HL-60/S4 treated with phorbol 12-myristate 13-acetate at 8.2 ng/mL for 4 days and 3 days (cell line): ENCODE results near the gene ENTPD2.

Source experiments
- in situ Hi-C: fragments of 300-500 bp; cut with MboI; formaldehyde crosslinking; loops from 2 replicates; pipeline ENCODE4 v1.15.0; 2022; ENCODE audit warnings: low sequenced_read_pairs

ENTPD2 gene

DNA sequence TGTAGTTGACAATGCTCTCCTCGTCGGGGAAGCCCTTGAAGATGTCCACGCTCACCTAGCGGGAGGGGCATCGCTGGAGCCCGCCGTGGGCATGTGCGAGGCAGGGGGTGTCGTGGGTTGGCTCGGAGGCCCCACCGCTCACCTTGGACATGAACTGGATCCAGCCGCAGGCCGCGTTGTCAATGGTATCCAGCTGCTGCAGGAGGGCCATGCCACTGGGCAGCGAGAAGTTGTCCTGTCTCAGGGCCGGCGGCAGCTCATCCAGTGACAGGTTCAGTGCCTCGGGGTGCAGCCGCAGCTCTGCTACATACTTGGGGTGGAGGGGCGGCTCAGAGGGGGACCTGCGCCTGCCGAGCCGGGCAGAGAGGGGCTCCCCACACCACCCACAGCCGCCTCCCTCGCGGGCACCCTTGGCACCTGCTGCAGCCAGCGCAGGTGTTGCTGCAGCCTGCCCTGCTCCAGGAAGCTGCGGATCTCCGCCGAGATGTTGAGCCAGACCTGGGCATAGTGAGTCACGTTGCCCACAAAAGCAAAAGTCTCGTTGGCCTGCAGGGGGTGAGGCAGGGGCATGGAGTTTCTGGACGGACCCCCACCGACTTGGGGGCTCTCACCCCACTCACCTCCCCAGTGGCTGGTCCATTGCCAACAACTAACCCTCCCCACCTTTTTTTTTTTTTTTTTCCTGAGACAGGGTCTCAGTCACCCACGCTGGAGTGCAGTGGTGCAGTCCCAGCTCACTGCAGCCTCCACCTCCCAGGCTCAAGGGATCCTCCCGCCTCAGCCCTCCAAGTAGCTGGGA, 34.9 kb downstream of the ENTPD2 start:
- in situ Hi-C loops, result no loop called here

DNA sequence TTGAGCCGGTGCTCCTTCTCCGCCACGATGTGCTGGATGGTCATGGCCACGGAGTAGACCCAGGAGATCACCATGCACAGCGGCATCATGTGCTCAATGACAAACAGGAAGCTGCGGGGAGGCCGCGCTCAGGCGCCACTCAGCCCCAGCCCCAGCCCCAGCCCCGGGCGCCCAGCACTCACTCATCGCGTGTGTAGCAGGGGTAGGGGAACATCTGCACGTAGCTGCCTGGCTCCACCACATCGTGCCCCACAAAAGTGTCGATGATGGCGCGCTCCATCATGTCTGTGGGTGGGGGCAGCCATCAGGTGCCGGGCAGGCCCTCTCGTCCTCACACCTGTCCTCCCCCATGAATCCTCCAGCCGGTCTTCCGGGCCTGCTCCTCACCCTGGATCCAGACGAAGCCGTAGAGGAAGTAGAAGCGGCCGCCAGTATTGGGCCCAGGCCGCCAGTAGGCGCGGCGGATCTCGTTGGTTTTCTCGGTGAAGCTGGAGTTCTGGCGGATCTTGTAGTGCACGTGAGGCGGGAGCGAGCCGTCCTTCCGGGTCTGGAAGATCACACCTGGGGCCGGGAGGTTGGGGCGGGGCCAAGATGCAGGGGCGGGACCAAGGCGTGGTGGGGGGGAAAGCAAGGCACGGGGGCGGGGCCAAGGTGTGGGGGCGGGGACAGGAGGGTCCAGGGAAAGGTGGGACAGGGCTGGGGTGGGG, 35.9 kb downstream of the ENTPD2 start:
- in situ Hi-C loops, result no loop called here

DNA sequence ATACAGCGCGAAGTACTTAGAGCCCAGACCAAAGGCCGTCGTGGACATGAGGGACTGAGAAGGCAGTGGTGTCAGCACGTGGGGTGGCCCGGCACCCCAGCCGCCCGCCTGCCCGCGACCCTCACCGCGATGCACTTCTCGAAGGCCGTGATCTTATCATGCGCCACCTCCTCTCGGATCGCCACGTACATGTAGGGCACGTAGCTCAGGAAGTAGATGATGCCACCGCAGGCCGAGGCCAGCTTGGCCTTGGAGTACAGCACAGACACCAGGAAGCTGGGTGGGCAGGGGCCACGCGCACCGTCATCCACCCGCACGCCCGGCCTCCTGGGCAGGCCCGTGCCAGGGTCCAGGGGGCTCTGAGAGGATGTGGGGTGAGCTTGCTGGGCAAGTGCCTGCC, 36.8 kb downstream of the ENTPD2 start:
- in situ Hi-C loops, result no loop called here

DNA sequence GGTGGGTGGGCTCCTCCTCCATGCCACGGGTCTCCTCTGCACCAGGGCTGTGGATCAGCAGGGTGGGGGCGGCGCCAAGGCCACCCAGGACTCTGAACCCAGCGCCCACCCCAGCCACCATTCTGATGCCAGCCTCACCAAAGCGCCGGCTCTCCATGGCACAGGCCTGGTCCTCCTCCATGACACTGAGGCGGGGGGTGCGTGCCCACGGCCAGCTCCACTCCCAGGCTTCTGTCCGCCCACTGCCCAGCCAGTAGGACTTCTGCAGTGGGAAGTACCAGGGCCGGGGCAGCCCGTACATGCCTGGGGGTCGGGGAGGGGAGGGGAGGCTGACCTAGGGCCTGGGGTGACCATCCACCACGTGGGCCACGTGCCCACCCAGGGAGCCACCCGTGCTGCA, 37.4 kb downstream of the ENTPD2 start:
- in situ Hi-C loops, result no loop called here

DNA sequence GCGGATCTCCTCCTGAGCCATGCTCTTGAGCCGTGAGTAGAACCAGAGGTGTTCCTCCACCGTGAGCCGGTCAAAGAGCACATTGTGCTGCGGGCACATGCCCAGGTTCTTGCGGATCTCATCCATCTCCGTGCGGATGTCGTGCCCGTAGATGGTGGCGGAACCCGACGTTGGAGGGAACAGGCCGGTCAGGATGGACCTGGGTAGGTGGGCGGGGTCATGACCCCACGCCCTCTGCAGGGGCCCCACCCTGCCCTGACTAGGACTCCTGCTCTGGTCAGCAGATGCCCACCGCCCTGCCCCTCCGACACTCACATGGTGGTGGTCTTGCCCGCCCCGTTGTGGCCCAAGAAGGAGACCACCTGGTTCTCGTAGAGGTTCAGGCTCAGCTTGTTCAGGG, 37.9 kb downstream of the ENTPD2 start:
- in situ Hi-C loops, result no loop called here

DNA sequence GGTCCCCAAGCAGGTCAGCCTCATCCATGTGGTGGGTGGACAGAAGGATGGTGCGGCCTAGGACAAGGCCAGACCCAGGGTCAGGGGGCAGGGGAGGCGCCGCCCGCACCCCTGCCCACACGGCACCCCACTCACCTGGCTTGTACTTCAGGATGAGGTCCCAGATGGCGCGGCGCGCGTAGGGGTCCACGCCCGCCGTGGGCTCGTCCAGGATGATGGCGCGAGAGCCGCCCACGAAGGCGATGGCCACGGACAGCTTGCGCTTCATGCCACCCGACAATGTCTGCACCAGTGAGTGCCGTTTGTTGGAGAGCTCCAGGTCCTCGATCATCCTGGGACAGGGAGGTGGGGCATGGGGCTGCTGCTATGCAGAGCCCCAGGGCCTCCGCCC, 38.3 kb downstream of the ENTPD2 start:
- in situ Hi-C loops, result no loop called here

DNA sequence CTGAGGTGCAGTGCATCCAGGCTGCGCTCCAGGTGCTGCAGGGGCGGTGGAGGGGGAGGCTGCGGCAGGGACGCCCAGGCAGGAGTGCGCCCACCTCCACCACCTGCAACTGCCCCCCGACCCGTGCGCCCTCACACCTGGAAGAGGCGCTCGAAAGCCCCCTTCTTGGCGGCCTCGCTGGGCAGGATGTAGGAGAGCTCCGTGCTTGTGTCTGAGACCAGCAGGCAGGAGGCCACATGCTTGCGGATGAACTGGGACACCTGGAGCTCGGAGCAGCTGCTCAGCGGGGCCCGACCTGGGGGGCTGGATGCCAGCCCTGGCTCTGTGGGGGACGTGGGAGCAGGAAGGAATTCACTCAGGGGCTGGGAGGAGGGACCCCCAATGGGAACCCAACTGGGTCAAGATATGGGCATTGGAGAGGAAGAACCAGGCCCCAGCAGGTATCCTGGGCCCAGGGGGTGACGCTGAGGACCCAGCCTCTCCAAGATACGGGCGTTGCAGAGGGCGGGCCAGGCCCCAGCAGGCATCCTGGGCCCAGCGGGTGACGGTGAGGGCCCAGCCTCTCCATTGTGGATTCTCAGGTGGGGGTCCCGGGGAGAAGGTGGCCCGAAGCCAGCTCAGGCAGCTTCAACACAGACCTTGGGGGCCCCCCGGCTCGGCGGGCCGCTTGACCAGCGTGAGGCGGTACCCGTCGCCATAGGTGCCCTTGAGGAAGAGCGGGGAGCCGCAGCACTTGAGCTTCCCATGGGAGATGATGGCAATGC, 38.9 kb downstream of the ENTPD2 start:
- in situ Hi-C loops, result no loop called here

DNA sequence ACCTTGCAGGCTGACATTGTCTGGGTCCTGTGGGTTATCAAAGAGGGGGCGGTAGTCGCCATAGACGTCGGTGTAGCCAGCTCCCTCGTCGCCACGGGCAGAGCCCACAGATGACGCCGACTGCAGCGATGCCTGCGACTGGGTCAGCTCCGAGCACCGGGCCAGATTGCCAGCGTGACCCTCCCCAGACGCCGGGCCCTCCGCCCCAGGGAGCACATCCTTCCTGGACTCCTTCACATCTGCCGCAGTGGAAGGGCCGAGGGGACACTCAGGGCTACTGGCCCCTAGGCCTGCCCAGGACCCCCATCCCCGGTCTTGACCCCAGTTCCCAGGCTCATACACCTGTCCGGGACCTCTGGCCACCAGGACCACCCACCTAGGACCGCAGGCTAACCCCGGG, 39.7 kb downstream of the ENTPD2 start:
- in situ Hi-C loops, result no loop called here

DNA sequence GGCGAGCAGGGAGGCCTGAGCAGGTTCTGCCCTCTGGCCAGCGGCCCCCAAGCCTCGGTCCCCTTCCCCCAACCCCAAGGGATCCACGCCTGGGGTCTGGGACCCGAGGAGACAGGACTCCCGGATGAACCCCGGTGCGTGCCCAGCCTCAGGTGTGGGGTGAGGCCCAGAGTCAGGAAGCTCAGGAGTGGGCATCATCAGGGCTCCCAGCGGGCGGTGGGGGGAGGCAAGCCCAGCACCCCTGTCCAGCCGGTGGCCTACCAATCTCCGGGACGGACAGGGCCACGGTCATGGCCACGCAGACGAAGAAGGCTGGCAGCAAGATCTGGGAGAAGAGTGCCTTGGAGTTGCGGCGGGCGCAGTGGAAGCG, 40.3 kb downstream of the ENTPD2 start:
- in situ Hi-C loops, result no loop called here

DNA sequence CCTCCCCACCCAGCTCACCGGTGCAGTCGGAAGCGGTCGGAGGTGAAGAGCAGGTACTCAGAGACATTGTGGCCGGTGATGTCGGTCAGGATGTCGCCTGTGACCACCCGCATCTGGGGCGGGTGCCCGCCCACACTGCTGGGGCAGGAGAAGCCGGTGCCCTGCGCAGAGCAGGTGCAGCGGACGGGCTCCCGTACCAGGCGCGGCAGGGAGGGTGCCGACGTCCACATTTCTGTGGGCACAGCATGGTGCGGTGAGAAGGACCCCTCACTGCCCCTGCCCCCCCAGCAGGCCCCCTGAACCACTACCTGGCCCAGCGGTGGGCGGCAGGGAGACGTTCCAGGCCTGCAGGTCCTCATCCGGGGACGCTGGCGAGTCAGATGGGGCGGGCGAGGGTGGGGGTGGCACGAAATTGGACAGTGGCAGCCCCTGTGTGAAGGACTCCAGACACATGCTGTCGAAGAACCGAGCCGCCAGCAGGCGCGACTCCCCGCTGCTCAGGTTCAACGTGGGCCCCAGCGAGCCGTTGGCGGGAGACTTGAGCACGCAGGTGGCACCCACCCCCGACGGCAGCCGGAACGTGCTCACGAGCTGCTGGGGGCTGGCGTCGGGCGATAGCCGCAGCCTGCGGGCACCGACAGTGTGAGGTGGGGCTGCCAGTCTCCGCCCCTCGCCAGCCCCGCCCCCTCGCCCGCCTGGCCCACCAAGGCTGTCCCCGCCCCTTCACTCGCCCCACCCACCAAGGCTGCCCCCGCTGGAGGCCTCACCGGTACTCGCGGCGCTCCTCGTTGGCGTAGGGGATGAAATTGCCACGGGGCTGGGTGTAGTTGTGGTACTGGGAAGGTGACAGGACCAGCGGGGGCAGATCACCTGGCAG, 40.9 kb downstream of the ENTPD2 start:
- in situ Hi-C loops, result no loop called here

DNA sequence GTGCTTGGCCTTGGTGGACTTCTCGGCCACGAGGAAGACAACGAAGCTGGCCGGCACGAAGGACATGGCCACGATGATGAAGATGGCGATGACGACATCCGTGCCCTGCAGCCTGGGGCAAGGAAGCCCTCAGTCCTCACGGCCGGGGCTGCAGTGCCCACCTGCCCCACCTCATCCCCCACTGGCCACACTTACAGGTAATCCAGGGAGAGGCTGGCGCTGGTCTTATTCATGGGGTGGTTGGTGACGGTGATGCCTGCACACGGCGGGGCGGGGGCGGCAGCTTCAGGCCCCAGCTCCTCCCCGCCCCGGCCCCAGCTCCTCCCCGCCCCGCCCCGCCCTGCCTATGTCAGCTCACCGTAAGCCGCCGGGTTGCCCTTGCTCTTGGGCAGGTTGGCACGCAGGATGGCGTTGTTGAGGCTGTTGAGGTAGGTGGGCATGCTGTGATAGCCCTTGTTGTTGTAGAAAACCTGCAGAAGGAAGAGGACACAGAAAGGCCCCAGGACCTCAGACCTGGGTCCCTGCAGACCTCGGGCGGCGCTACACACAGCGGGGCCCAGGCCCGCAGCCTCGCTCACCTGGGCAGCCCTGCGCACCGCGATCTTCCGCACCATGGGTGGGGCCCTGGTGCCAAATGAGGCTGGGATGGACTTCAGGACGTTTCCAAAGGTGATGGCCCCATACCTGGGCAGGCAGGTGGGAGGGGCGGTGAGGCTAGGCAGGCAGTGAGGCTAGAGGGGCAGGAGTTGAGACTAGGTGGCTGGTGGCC, 41.8 kb downstream of the ENTPD2 start:
- in situ Hi-C loops, result no loop called here

DNA sequence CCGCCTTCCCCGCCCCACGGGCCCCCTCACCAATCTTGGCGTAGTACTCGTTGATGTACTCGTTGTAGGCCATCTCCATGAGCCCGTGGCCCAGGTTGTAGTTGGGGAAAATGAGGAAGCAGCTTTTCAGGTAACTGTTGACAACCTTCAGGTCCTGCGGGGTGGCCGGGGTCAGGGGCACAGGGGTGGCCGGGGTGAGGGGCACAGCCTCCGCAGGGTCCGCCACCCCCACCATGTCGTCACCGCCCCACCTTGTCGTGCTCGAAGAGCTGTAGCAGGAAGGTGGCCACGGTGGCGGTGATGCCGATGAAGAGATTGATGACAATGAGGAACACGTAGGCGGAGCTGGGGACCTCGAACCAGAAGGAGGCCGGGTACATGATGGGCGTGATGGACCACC, 42.7 kb downstream of the ENTPD2 start:
- in situ Hi-C loops, result no loop called here

DNA sequence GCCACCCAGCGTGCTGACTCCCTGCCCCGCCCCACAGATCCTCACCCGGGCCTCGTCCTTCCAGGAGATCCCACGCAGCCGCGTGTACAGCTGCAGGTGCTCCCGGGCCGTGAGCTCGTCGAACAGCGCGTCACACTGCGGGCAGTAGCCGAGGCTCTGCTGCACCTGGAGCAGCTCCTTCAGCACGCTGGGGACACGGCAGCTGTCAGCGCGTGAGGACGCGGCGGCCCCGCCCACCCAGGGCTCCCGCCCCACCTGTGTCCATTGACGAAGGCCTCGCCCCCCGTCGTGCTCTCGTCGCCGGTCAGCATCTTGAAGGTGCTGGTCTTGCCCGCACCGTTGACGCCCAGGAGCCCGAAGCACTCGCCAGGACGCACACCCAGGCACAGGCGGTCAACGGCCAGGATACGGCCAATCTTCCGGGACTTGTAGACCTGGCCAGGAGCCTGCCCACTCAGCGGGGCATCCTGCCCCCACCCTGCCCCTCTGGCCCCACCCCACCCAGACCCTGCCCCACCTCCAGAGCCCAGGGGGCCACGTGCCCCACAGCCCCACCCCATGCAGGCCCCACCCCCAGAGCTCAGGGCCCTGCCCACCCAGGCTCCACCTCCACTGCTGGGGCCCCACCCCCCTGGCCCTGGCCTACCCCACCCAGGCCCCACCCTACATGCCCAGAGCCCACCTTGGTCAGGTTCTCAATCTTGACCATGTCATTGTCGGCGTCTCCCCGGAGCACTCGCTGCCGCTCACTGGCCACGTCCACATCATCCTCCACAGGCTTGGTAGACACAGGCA, 43.7 kb downstream of the ENTPD2 start:
- in situ Hi-C loops, result no loop called here

DNA sequence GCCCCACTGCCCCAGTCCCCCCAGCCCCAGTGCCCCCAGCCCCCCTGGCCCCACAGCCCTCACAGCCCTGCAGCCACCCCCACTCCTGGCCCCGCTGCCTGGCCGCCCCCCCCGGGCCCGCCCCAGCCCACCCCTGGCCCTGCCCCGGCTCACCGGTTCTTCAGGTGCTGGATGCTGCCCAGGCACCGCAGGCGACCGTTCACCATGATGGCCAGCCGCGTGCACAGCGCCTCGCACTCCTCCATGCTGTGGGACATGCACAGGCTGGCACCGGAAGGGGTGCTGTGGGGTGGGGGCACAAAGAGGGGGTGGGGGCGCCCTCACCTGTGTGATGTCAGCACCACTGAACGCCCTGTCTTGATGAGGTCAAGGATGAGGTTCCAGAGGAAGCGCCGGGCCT, 44.6 kb downstream of the ENTPD2 start:
- in situ Hi-C loops, result no loop called here

DNA sequence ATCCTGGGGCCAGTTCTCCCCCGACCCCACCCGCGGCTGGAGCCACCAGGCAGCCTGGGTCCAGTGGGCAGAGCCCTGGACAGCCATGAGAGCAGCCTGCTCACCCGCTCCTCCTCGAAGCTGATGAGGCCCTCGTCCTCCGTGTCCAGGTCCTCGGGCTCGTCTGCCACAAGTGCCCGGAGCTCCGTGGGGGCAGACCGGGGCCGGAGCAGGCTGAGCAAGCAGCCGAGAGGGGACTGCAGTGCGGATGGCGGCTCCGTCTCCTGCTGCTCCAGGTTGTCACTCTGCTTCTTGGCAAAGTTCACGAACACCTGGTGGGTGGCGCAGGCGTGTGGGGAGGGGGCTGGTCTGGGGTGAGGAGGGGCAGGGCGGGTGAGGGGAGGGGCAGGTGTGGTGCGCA, 45.5 kb downstream of the ENTPD2 start:
- in situ Hi-C loops, result no loop called here

DNA sequence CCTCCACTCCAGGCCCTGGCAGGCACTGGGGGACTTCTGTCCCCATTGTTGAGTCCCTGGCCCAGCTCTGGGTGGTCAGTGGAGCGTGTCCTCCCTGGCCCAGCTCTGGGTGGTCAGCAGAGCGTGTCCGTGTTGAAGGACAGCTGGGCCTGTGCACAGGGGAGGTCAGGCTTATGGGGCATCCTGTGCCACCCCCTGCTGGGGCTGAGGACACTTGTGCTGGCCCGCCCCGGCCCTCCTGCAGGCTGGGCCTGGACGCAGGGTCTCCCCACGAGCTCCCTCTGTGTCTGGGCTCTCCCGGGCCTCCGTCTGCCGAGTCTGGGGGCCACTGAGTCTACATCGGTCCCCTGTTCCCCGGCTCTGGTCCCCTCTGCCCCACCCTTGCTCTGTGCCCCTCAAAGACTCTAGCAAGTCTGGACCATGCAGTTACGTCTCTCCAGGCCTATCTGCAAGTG, 46.0 kb downstream of the ENTPD2 start:
- in situ Hi-C loops, result no loop called here

DNA sequence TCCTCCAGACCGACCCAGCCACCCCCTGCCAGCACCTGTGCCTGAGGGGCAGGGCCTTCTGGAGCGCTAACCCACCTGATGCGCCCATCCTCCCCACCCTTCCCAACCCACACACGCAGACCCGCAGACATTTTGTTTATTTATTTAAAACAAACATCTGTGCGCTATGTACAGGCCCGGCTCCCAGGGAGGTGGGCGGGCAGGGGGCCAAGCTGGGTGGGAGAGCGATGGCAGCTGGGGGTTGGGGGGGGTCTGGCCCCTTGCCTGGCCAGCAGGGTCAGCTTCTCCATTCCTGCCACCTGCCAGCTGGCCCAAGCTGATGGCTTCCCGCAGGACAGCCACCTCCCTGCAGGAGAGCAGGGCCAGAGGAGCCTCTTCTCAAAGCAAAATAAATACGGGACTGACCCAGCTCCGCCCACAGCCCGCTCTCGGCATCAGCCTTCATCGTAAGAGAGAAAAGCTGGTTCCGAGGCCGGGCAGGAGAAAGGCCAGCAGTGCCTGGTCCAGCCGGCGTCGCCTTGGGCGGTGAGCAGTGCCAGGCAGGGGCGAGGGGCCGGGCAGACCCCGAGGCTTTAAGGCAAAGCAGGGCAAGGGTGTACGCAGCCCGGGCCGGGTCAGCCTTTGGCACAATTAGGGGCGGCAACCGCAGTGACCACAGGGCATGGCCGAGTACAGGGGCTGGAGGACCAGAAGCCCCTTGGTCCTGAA, 46.6 kb downstream of the ENTPD2 start:
- in situ Hi-C loops, result no loop called here

DNA sequence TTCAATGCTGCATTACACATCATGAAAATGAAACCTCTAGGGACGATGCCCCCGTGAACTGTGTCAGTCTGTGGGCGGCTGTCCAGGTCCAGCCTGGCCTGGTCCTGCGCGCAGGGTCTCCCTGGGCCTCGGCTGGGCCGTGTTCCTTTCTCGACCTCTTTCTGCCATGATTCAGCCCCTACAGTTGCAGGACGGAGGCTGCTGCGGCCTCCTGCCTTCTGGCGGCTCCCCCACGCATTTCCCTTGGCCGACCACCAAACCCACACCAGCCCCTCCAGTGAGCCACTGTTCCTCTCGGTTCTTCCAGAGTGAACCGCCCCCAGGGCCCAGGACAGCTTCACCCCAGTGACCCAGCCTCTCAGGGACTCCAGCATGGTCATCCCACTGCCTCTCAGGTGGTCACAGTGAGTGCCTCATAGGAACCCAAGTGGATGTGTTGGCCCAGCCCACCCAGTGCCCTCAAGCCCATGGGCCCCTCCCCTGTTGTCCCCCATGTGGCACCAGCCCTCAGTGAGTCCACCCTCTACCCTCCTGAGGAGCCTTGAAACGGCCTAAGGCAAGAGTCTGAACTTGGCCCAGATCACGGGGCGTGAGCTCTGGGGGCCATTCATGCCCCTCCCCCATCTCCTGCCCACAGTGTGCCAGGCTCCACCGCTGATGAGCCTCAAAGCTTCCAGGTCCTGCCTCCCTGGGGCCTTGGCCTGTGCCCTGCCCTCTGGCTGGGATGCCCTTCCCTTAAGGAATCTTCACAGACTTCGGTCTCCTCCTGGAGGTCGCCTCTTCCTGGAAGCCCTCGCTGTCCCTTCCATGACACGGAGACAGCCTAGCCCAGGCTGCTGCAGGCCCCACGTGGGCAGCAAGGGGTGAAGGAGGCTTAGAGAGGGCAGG, 47.5 kb downstream of the ENTPD2 start:
- in situ Hi-C loops, result no loop called here
